Epidermal melanocyte (primary cell): ENCODE measurements around the gene IGF2BP1.
"Not testable (repeated sequence)": the region's sequence is repeated elsewhere in the genome, so short reads cannot be mapped to it uniquely, and the experiment has no call there.

Experiments used
- DNase-seq: peaks from one replicate; pipeline ENCODE4 v3.0.0; 2011; ENCODE audit warnings: low spot score; ENCODE audit not compliant: insufficient read length

Gene IGF2BP1

GRCh38 chr17:49090878-49091594 lies 93.9 kb downstream of the IGF2BP1 start:
- no peak for DNase-seq

- DNase-seq: no peak
Observed at GRCh38 chr17:49093131-49093530, 95.9 kb downstream of the IGF2BP1 start.

- no peak for DNase-seq
Observed at GRCh38 chr17:49100601-49101000, 103.4 kb downstream of the IGF2BP1 start.

- no peak for DNase-seq
Observed at GRCh38 chr17:49101054-49101534, 103.9 kb downstream of the IGF2BP1 start.

- DNase-seq: not testable (repeated sequence)
Observed at GRCh38 chr17:49103360-49103759, 106.2 kb downstream of the IGF2BP1 start.

- DNase-seq: no peak
Observed at GRCh38 chr17:49104511-49105074, 107.4 kb downstream of the IGF2BP1 start.
